H1 (cell line): Measurements from ENCODE around the gene PDZK1IP1. TPM values are rescaled to one million over a fixed set of nuclear protein-coding genes. Genes with fewer than 3 reads are reported as not detected.

Experiments
- BACH1 ChIP-seq: IDR thresholded peaks from 2 replicates; pipeline ENCODE4 v1.6.1; 2012; ENCODE audit warnings: low read length, improper control_type of control experiment
- BCL11A ChIP-seq, 2 experiments: IDR thresholded peaks; one replicate each; pipeline ENCODE4 v1.6.1; 2011; ENCODE audit warnings: low read depth in 2 of 2, low read length in 2 of 2, mild to moderate bottlenecking in 2 of 2
- EP300 ChIP-seq, 2 experiments: IDR thresholded peaks; 1 replicate in 1 of 2; 2 replicates in 1 of 2; pipeline ENCODE4 v1.6.1; 2011 to 2012; ENCODE audit warnings: low read depth in 2 of 2, low read length in 2 of 2, mild to moderate bottlenecking in 2 of 2, borderline replicate concordance in 1 of 2, inconsistent platforms in 1 of 2, moderate library complexity in 1 of 2
- EZH2 ChIP-seq: fragments of 200-600 bp; sonication (generic); IDR thresholded peaks from 2 replicates; pipeline ENCODE4 v1.7.1; 2012; ENCODE audit warnings: low read depth, mild to moderate bottlenecking, moderate library complexity, low read length, inconsistent platforms; ENCODE audit not compliant: severe bottlenecking
- POLR2AphosphoS5 ChIP-seq: IDR thresholded peaks from 2 replicates; pipeline ENCODE4 v1.6.1; 2011; ENCODE audit warnings: low read depth, low read length
- polyA plus RNA-seq, 7 experiments: library from polyadenylated mRNA; depleted of rRNA in 3 of 7; stranded (reverse) in 5 of 7; unstranded in 2 of 7; fragments of >200 nt in 5 of 7; fragments of 200-250 nt in 2 of 7; gene quantifications; 1 replicate in 5 of 7; 2 replicates in 1 of 7; 4 replicates in 1 of 7; pipeline versions ENCODE4 v1.2.1 to v1.2.3, GENCODE V29; 2011 to 2013; ENCODE audit warnings: missing spikeins in 2 of 7, mixed read lengths in 2 of 7
- total RNA-seq: library from RNA; stranded (reverse); fragmentation: NEBNext Ultra II Directional; extraction: Animal tissue kit (Norgen Biotek cat#: 25700); gene quantifications from 2 replicates; pipeline ENCODE4 v1.2.1, GENCODE V29; 2021

Gene PDZK1IP1
- total and polyA plus RNA-seq, 2 of the 8 experiments (the other 6 are each of a cell fraction or from before 2014, with no cell fraction given): 0.17 TPM; not detected in 1

GRCh38 chr1:47189844-47190508 is at the start of gene PDZK1IP1 (continued):
- no peak for TF ChIP-seq BACH1
- no peak for TF ChIP-seq BCL11A (IDR thresholded peaks at IDR 0.05; ENCODE audit: low read depth in 2 of 2, low read length in 2 of 2)
- no peak for TF ChIP-seq EZH2
- no peak for TF ChIP-seq EP300 (IDR thresholded peaks at IDR 0.05; ENCODE audit: borderline replicate concordance in 1 of 2, low read depth in 2 of 2, low read length in 2 of 2)
- TF ChIP-seq POLR2AphosphoS5: no peak
